Endometrium (tissue), 2 donors: ENCODE measurements around the gene SLC35D2.
"Not testable (repeated sequence)": the region's sequence is repeated elsewhere in the genome, so short reads cannot be mapped to it uniquely, and the experiment has no call there.

ENCODE experiments used
- FAIRE-seq: peaks from 2 replicates; lab custom pipeline; 2012; peaks lifted over from hg19 to GRCh38; lab: Jason Lieb, UNC
- donor health status: control.
- donor health status: control.

The SLC35D2 gene

GRCh38 chr9:96360976-96361375, 22.5 kb downstream of the SLC35D2 start:
- no peak for FAIRE-seq

- not testable (repeated sequence) for FAIRE-seq
These were observed 23.0 kb downstream of the SLC35D2 start for GRCh38 chr9:96360523-96360922.

- FAIRE-seq: no peak
These were observed 32.6 kb downstream of the SLC35D2 start for GRCh38 chr9:96350866-96351265.

DNA sequence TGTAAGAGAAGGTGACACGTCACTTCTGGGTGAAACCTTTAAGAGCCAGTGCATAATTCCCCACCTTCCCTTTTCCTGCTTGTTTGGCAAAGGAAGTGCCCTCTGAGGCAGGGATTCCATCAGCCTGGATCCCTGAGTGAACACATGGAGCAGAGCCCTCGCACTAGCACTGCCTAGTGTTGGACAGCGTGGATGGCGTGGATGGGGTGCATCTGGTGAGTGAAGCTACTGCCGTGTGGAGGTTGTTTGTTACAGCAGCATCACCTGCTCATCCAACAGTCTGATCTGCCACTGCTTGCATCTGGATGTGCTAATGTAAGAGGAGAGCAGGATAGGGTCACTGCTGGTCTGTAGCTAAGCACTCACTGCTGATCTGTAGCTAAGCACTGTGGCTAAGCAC, 35.2 kb downstream of the SLC35D2 start:
- FAIRE-seq: no peak

DNA sequence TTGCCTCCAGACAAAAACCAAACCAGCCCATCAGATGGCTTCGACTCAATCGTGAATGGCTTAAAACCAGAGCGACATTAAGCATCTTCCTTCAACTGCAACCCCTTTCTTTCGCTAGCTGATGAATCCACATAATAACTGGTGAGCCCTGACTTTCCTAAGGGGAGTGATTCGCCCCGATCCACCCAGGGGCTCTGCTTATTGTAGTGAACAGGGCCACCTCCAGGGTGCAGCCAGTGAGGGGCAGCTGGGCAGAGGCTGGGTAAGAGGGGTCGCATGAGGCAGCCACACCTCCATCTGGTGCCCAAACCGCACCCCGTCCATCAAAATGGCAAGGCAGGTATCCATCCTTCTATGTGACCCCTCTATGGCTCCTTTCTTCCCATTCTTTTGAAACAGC, 38.0 kb downstream of the SLC35D2 start:
- no peak for FAIRE-seq

DNA sequence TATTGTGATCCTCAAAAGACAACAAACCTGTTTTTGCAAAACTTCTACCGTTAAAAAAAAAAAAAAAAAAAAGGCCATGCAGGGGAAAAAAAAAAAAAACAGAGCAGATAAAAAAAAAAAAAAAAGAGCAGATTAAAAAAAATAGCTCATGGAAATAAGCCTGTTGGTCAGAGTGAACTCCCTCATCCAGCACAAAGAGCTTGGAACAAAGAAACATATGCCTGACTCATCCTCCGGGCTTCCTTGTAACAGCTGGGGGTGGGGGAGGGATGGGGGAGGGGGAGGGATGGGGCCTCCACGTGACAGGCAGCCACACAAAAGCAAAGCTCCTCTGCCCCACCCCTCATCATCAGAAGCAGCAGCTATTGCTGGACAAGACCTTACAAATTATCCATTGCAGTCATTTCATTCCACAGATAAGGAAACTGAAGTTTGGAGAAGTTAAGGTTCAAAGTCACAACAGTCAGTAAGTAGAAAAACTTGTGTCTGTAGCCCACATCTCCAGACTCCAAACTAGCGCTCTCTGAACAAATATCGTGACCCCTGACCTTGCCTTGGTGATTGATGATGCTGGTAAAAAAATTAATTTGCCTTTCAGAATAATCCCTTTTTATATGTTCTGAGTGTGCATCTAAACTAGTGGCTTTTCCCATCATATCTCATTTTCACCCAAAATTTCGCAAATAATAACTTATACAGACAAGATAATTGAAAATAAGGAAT, 38.9 kb downstream of the SLC35D2 start:
- no peak for FAIRE-seq

DNA sequence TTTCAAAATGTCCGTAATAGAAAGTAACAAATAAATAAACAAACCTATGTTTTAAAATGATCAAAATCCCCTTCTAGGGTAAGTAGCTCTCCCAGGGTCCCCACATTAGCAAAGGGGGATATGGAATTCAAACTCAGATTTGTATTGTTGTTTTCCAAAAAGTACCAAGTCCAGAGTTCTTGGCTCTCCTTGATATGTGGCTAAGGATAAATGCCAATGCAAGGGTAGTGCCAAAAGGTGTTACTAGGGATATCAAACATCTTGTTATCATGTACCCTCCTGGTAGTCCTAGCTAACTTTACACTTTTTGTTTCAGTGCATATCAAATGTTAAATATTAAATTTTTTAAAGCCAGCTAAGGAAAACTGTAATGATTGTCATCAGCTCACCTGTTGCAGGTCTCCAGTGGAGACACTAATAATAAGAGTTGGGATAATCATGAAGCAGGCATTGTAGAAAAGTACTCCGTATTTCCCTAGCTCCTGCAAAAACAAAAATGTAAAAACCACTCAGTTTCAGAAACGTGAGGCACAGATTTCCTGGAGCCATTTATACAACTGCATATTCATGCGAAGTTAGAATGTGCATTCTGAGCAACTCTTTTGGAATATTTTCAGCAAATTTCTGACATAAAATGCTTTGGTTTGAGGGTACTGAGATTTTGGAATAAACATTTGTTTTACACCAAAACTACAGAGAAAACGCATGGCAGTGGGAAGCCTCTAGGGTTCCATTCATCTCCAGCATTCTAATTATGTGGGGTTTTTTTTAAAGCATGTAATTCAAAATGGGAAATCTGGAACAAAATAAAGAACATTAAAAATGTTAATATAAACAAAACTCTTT, 39.8 kb downstream of the SLC35D2 start:
- FAIRE-seq: peak; percentile 18

GRCh38 chr9:96342571-96343245, 40.8 kb downstream of the SLC35D2 start:
- FAIRE-seq: no peak

DNA sequence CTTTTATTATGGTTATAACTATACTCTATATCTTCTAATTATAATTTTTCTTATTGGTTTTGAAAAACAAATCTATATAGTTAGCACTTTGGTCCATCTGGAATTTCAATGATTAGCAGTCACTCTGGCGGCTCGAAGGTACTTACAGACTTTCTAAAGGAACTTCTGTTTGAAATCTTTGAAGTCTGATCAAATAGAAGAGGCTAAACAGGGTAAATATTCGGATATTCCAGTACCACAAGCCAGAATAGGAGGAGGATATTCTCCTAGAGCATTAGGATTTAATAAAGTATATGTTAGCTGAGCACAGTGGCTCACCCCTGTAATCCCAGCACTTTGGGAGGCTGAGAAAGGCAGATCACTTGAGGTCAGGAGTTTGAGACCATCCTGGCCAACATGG, 42.8 kb downstream of the SLC35D2 start:
- FAIRE-seq: no peak

GRCh38 chr9:96338299-96338698, 45.2 kb downstream of the SLC35D2 start:
- FAIRE-seq: no peak

GRCh38 chr9:96333958-96334357, 49.6 kb downstream of the SLC35D2 start:
- no peak for FAIRE-seq

DNA sequence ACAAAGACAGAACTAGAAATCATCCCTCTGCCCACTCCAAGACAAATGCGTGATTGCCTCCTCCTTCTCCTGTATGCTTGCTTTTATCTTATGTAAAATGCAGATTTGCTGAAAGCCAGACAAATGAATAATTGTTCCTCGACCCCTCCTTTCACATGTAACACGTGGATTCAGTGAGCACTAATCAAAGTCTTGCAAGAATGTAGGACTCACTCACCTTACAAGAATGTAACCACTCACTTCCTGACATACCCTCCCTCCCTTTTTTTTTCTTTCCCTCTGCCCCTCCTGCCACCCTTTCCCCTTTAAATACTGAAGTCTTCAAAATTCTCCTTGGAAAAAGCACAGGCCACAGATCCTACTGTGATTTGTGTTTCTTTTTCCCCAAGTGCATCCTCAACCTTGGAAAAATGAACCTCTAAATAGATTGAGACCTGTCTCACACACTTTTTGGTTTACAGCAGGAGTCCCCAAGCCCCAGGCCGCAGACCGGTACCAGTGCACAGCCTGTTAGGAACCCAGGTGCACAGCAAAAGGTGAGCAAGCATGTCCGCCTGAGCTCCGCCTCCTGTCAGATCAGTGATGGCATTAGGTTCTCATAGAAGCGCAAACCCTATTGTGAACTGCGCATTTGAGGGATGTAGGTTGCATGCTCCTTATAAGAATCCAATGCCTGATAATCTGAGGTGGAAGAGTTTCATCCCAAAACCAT, 52.1 kb downstream of the SLC35D2 start:
- FAIRE-seq: no peak

DNA sequence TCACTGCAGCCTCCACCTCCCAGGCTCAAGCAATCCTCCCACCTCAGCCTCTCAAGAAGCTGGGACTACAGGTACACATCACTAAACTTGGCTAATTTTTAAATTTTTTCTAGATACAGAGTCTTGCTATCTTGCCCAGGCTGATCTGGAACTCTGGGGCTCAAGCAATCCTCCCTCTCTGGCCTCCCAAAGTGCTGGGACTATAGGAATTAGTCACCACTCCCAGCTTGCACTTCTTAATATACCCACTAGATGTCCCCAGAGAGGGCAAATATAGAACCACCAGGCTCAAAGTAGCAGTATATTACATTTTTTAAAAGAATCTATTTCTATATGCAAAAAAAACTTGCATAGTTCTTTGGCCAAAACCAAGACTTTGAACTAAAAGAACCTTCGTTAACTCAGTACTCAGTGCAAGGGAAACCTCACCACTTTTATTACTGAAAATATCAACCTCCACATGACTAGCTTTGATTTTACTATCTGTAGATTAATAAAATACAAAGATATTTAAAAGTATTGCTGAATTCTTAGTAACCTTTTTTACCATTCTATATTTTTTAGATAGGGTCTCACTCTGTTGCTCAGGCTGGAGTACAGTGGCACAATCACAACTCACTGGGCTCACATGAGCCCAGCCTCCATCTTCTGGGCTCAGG, 55.7 kb downstream of the SLC35D2 start:
- peak; percentile 66 for FAIRE-seq

- no peak for FAIRE-seq
These were observed 60.3 kb downstream of the SLC35D2 start for GRCh38 chr9:96323169-96323568.

- not testable (repeated sequence) for FAIRE-seq
These were observed 60.8 kb downstream of the SLC35D2 start for GRCh38 chr9:96322736-96323135.

DNA sequence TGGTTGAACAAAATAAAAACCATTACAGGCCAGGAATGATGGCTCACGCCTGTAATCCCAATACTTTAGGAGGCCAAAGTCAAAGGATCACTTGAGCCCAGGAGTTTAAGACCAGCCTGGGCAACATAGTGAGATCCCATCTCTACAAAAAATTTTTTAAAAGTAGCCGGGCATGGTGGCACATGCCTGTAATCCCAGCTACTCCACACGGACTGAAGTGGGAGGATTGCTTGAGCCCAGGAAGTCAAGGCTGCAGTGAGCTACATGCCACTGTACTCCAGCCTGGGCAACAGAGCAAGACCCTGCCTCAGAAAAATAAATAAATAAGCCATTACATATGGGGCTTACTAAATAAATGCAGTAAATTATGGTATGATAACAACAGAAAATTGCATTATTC, 61.3 kb downstream of the SLC35D2 start:
- not testable (repeated sequence) for FAIRE-seq

DNA sequence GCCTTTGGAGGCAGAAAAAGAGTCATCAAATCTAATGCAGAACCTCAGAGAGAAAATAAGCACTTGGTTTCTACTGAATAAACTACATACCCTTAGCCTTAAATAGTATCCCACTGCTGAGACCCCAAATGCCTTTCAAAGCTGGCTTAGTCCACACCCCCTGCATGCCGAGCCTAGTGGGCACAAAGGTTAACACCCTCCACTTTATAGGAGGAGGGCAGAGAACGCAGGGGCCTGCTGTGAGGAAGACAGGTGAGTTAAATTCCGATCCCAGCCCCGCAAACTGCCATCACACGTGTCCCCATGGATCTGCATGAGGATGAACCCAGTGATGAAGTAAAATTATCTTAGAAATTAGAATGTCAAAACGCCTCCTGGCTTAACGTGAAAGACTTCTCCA, 62.0 kb downstream of the SLC35D2 start:
- no peak for FAIRE-seq

GRCh38 chr9:96320749-96321280, 62.7 kb downstream of the SLC35D2 start:
- FAIRE-seq: no peak

- no peak for FAIRE-seq
These were observed 64.5 kb downstream of the SLC35D2 start for GRCh38 chr9:96318921-96319565.

GRCh38 chr9:96317335-96317980, 66.1 kb downstream of the SLC35D2 start:
- peak; percentile 90 for FAIRE-seq
